Renal pelvis (tissue), 12 donors: Measurements from ENCODE around the gene DEDD. TPM values are rescaled to one million over a fixed set of nuclear protein-coding genes. Genes with fewer than 3 reads are reported as not detected.

Experiments
- DNase-seq: peaks from one replicate; pipeline ENCODE4 v3.0.0-alpha.2; 2013
- long read RNA-seq, 16 experiments: transcript quantifications; one replicate each; lab custom pipeline, GENCODE V29; 2026
- polyA plus RNA-seq, 3 donors: library from polyadenylated mRNA; unstranded; fragments of 120-200 nt; gene quantifications; one replicate each; pipeline ENCODE4 v1.2.1, GENCODE V29; 2013; ENCODE audit not compliant: insufficient read length in 3 of 3

DEDD gene, protein sequence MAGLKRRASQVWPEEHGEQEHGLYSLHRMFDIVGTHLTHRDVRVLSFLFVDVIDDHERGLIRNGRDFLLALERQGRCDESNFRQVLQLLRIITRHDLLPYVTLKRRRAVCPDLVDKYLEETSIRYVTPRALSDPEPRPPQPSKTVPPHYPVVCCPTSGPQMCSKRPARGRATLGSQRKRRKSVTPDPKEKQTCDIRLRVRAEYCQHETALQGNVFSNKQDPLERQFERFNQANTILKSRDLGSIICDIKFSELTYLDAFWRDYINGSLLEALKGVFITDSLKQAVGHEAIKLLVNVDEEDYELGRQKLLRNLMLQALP
- 10 to 100 TPM; 50.3 to 58.0 (median 57.8) TPM for polyA plus RNA-seq
- long read RNA-seq, donor 1, transcript DEDD-202 (6 exons, 2,345 nt): major isoform, 5 of 10 reads
- long read RNA-seq, donor 1, partial matches to known transcripts: 0 of 10 reads
- long read RNA-seq, donor 1, other reads (novel, unspliced or antisense): 0 of 10 reads
- long read RNA-seq, donor 2, transcript DEDD-202 (6 exons, 2,345 nt): major isoform, 8 of 12 reads
- long read RNA-seq, donor 2, partial matches to known transcripts: 0 of 12 reads
- long read RNA-seq, donor 2, other reads (novel, unspliced or antisense): 0 of 12 reads
- long read RNA-seq, donor 3, partial matches to known transcripts: 0 of 5 reads
- long read RNA-seq, donor 3, other reads (novel, unspliced or antisense): 0 of 5 reads
- long read RNA-seq, donor 4, transcript DEDD-202 (6 exons, 2,345 nt): major isoform, 10 of 15 reads
- long read RNA-seq, donor 4, transcript DEDD-203 (6 exons, 2,300 nt): minor isoform, 5 of 15 reads
- long read RNA-seq, donor 4, partial matches to known transcripts: 0 of 15 reads
- long read RNA-seq, donor 4, other reads (novel, unspliced or antisense): 0 of 15 reads
- long read RNA-seq, donor 5, transcript DEDD-202 (6 exons, 2,345 nt): major isoform, 6 of 9 reads
- long read RNA-seq, donor 5, partial matches to known transcripts: 0 of 9 reads
- long read RNA-seq, donor 5, other reads (novel, unspliced or antisense): 0 of 9 reads
- long read RNA-seq, donor 6, partial matches to known transcripts: 0 of 6 reads
- long read RNA-seq, donor 6, other reads (novel, unspliced or antisense): 0 of 6 reads
- long read RNA-seq, donor 7, transcript DEDD-202 (6 exons, 2,345 nt): major isoform, 12 of 13 reads
- long read RNA-seq, donor 7, partial matches to known transcripts: 0 of 13 reads
- long read RNA-seq, donor 7, other reads (novel, unspliced or antisense): 0 of 13 reads
- long read RNA-seq, donor 8, transcript DEDD-202 (6 exons, 2,345 nt): major isoform, 5 of 5 reads
- long read RNA-seq, donor 8, partial matches to known transcripts: 0 of 5 reads
- long read RNA-seq, donor 8, other reads (novel, unspliced or antisense): 0 of 5 reads
- long read RNA-seq, donor 9, transcript DEDD-202 (6 exons, 2,345 nt): major isoform, 8 of 12 reads
- long read RNA-seq, donor 9, partial matches to known transcripts: 0 of 12 reads
- long read RNA-seq, donor 9, other reads (novel, unspliced or antisense): 0 of 12 reads
- long read RNA-seq, donor 10, partial matches to known transcripts: 0 of 5 reads
- long read RNA-seq, donor 10, other reads (novel, unspliced or antisense): 0 of 5 reads
- long read RNA-seq, donor 11, transcript DEDD-202 (6 exons, 2,345 nt): major isoform, 7 of 9 reads
- long read RNA-seq, donor 11, partial matches to known transcripts: 0 of 9 reads
- long read RNA-seq, donor 11, other reads (novel, unspliced or antisense): 0 of 9 reads
- long read RNA-seq, donor 12, transcript DEDD-202 (6 exons, 2,345 nt): major isoform, 15 of 22 reads
- long read RNA-seq, donor 12, transcript DEDD-203 (6 exons, 2,300 nt): minor isoform, 6 of 22 reads
- long read RNA-seq, donor 12, partial matches to known transcripts: 0 of 22 reads
- long read RNA-seq, donor 12, other reads (novel, unspliced or antisense): 0 of 22 reads
- long read RNA-seq, donor 13, transcript DEDD-202 (6 exons, 2,345 nt): major isoform, 5 of 6 reads
- long read RNA-seq, donor 13, partial matches to known transcripts: 0 of 6 reads
- long read RNA-seq, donor 13, other reads (novel, unspliced or antisense): 0 of 6 reads
- long read RNA-seq, donor 14: 0 reads
- long read RNA-seq, donor 15, transcript DEDD-202 (6 exons, 2,345 nt): major isoform, 14 of 19 reads
- long read RNA-seq, donor 15, transcript DEDD-203 (6 exons, 2,300 nt): minor isoform, 5 of 19 reads
- long read RNA-seq, donor 15, partial matches to known transcripts: 0 of 19 reads
- long read RNA-seq, donor 15, other reads (novel, unspliced or antisense): 0 of 19 reads
- long read RNA-seq, donor 16, transcript DEDD-202 (6 exons, 2,345 nt): major isoform, 5 of 6 reads
- long read RNA-seq, donor 16, partial matches to known transcripts: 0 of 6 reads
- long read RNA-seq, donor 16, other reads (novel, unspliced or antisense): 0 of 6 reads

DNA sequence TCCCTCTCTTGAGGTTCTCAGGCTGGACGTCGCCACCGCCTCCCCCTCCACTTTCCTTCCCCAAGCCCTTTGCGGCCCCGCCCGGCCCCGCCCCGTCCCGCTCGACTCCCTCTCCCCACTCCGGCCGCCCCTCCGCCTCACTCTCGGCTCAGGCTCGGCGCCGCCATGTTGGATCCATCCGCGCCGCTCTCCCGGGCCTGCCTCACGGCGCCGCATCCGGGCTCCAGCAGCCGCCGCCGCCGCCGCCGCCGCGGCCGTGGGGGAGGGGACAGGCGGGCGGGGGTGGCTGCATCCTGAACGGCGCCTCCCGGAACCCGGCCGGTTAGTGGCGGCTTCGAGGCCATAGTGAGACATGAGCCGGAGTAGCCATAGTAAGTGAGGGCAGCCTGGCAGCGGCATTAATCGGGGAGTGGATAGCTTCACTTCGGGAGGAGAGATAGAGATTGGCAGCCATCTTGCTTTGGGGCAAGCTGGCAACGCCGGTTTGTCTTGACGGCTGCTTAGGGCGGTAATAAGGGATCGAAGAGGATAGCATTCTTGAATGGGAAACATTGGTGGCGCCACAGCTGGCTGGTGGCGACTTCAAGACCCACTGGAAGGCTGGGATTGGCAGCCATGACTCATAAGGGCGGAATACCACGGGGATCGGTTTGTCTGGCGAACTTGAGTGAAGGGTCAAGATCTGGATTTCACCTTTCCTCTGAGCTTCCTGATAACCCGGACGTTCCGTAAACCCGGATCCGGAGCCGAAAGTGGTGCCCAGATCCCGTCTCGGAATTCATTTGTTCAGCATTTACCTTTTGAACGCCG is at the start of gene DEDD:
Gene DEDD (minus strand): TSS at position 258 of the 810 bp plus-strand sequence. CDS start 8,205 bp downstream, outside the sequence.
- DNase-seq: peak; percentile 96

DNA sequence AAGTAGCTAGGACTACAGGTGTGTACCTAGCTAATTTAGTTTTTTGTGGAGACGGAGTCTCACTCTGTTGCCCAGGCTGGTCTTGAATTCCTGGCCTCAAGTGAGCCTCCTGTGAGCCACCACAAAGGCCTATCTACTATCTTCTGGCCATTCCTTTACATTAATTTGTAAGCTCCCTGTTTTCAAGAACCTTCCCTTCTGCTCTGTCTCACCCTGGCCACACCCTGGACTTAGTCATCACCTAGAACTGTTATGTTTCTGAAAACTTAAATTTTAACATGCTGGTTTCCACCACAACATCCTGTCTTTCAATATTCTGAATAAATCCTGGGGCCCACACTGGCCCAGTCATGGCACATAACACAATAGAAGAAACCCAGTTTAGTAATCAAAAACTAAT is 49.7 kb upstream of the DEDD start:
- DNase-seq: no peak

DNA sequence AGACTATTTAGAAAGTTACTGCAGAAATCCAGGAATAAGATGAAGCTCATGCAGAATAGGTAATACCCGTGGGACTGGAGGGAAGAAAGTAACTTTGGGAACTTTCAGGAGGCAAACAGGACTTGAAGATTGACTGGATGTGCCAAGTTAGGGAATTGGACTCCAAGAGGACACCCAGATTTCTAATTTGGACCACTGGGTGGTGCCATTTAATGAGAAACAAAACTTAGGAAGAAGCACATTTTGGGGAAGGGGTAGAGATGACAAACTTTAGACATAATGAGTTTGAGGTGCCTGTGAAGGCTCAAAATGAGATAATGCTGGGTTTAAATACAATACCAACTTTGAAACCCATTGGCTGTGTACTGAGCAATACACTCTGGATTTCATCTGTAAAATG is 48.2 kb upstream of the DEDD start:
- DNase-seq: no peak

DNA sequence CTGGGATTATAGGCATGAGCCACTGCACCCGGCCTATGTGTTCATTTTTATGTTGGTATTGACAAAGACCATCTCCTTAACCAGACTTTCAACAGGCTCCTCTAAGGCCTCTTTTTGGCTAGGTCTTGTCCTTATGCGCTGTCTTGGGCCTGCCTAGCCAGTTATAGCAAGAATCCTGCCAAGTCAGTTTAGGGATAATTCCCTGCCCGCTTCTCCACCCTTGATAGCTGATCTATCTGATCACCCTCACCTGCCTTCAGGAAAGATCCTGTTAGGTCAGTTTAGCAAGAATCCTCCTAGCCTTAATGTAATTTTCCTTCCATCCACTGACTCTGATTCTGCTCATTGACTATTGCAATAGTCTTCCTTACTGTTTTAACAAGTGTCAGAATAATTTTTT is 47.2 kb upstream of the DEDD start:
- no peak for DNase-seq

DNA sequence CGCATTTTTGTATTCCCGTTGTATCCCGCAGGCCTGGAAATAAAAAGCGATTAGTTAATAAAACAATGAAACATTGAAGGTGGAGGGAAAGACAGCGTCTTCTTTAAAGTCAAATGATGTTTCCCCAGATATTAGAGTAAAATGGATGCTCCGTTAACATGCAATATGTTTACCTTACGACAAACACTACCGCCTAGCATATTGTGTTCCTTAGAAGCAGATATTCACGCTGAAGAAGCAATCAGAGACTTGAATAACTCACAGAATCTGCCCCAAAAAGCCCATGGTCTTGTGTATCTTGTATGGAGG is 45.4 kb upstream of the DEDD start:
- no peak for DNase-seq

DNA sequence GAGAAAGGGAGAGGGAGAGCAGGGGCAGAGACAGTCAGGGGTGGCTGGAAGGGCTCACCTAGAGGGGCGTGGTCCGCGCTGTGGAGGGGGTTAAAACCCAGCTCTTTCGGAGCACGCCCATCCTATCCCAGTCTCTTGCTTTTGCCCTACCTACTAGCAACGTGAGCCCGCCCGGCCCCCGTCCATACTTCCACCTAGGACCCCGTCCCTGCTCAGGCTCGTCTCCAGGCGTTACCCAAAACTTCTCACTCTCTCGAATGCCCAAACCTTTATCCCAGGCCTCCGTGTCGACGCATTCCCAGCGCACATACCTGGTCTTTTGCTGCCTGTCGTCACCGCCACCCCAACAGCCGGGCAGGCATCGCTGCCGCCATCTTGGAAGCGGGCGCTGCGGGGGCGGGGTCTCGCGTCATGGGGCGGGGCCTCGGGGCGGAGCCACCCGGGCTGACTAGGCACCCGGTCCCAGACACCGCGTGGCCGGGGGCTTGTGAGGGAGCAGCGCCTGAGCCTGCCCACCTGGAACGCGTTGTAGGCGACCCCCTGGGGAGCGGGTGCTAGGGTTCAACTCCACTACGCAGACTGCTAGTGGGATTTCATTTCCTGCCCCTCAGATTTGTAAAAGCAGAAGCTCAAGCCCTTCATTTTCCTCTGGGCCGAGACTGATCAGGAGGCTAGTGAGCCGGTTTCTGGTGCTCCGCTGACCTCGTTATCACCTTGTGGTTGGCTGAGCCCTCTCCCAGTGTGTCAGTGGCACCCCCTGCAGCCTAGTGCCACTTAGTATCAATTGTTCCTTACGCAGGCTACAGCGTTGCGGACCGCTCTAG is 44.9 kb upstream of the DEDD start, which contains the start of gene B4GALT3:
Gene B4GALT3 (minus strand): TSS at position 396 of the 824 bp plus-strand sequence. CDS start 1,447 bp downstream, outside the sequence.
- DNase-seq: peak; percentile 88

DNA sequence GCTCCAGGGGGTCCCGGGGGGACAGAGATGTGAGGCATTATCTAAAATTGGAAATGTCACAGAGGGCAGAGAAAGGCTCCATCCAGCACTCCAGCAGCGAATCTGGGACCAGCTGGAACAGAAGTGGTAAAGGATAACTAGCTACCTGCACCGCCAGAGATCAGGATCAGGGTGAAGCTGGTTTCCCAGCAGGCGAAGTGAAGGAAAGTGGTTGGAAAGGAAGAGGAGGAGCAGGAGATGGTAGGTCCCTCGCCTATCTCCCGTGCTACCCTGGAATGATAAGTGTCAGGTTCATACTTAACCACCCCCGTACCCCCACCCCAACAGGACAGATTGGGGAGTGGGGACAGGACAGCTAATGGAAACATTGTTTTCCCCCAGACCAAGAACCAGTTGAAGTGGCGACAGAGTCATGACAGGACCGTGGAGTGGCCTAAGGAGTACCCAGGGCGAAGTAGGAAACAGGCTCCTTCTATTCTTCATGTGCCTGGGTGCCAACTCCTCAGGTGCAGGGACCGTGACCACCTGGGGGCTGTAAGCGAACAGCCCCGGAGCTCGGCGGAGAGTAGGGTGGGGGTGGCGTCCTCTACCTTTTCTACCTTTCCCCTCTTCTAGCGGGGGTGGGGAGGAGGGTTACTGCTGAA is 44.1 kb upstream of the DEDD start:
- DNase-seq: no peak

DNA sequence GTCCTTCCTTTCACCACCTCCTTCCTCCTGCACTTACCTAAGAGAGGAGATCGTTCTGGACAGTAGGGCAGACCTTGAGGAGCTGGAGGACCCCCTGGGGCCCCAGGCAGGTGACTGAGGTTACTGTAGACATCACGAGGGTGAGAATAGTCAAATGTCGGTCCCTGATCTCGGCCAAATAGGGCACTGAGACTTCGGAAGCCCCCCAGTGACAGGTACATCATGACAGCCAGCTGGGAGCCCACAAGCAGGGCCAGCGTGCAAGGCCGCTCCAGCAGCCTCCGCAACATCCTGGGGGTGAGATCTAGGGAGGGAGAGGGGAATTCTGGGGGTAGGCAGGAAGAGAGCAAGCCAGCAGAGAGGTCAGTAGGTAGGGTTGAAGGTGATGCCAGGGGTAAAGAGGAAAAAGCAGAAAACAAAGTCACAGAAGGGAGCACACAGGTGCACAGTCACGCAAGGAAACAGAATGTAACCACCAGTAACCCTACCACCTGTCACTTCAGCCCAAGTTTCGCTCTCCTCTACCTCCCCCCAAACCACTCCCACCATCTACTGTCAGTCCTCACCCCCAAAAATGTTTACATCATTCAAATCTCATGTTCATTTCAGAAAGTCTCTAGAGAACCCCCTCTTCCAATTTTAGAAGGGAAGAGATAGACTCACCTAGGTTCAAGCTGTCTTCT is 43.4 kb upstream of the DEDD start:
- DNase-seq: no peak

DNA sequence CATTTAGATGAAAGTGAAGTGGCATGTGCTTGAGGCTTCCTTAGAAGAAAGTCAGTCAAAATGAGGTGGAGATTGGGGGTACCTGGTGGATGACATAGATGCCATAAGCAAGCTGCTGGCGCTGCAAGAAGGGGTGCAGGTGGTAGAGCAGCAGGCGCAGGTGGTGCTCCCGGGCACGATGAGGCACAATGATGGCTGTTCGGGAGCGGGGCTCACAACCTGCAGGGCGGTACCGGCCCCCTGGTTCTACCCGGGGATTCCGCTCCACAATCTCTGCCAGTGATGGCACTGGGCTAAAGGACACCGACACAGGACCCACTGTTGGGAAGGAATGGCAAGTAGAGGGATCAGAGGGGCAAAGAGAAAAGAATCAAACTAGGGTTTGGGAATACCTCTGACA is 42.4 kb upstream of the DEDD start:
- no peak for DNase-seq

DNA sequence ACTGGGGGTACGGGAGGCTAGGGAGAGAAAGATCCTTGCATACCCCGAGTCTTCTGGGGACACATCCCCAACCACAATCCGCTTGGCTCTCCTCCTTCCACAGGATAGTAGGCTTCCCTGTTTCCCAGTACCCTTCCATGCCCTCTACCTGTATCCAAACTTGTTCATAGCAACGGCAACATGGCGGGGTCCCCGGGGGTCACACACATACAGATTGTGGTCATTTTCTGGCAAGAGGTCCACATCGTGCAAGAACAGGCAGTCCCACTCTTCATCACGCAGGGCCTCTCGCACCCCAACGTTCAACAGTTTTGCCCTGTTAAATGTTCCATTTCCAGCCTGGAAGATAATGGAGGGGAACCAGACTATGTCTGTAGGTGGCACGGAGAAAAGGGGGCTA is 41.2 kb upstream of the DEDD start:
- no peak for DNase-seq

DNA sequence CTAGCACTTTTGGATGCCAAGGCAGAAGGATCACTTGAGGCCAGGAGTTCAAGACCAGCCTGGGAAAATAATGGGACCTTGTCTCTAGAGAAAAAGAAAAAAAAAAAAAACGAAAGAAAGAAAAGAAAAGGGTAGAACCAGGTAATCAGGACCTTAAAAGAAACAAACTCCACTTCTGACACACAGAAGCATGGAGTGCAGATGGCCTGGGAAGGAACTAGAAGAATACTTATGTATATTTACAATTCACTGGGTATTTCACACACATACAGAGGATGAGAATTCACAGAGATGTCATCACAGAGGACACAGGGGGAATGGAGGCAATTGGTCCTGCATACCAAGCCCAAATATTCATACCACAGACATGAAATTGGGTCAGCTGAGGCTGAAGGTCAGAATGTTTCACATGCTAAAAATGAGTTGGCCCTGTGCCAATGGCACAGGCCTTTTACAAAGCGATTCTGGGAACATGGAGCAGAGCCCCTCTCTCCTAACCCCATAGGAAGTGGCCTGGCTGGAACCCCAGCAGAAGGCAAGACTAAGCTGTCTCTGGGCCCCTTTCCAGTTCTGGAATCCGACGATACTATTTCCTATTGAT is 40.4 kb upstream of the DEDD start:
- DNase-seq: no peak

DNA sequence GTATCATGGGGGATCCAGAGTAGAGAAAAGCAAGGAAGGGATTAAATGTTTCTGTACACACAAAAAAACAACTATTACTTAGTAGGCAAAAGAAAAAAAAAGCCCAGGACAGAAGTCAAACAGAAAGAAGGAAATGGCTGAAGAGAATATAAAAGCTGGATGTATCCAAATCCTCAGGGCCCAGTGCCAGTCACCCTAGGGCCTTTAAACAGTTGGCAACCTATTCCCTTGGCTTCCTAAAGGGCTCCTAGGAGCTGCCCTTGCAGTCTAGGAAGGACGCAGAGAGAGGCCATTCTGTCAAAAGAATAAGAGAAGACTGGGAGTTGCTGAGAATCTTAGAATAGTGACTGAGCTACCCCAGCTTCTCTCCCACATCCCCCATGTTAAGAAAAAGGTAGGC is 39.9 kb upstream of the DEDD start:
- no peak for DNase-seq

DNA sequence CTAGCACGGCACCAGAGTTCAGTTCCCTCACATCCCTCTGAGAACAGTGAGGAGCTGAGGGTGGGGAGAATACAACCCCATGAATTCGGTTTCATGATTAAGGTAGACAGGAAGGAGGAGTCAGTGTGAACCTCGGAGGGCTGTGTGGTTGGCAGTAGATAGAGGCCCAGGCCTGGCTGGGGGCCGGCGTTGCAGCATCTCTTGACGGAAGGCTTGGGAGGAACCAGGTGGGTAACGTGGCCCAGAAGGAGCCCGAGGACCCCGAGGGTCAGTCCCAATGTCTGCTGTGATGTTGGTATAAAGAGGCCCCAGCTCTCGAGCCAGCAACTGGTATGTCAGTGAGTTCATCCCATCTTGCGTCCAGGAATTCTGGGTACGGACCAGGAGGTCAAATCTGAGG is 39.2 kb upstream of the DEDD start:
- no peak for DNase-seq

DNA sequence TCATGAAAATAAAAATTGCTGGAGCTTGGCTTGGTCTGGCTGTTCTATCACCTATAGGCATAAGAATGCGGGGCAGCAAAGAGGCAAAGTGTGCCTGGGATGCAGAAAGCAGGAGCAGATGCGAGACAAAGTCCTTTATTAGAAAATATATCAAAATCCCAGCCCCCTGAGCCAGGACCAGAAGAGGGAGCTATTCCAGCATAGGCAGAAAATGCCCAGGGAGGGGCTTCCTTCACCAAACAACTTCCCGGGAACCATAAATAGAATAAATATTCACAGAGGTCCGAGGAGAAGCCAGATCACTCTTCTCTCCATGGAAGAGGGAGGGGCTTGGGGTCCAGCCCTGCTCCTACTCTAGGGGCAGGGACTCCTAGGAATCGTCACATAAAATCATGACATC is 38.7 kb upstream of the DEDD start:
- DNase-seq: no peak

DNA sequence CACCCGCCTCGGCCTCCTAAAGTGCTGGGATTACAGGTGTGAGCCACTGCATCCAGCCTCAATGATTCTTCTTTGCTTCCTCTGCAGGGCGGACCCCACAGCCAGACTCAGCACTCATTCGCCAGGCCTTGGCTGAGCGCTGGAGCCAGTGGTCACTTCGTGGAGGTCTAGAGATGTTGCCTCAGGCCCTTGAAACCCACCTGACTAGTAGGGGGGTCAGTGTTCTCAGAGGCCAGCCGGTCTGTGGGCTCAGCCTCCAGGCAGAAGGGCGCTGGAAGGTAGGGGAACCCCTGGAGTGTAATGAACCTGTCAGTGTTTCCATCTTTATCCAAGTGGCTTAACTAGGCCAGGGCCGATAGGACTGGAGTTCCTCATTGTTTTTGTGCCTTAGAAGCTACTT is 36.4 kb upstream of the DEDD start:
- DNase-seq: no peak
